ENCODE data around the gene TBC1D4. TPM values are rescaled to one million over a fixed set of nuclear protein-coding genes. Genes with fewer than 3 reads are reported as not detected.

TBC1D4 gene
- polyA plus RNA-seq, 1 of the 3 experiments (the other 2 are of a cell fraction) = 8.8 TPM

DNA sequence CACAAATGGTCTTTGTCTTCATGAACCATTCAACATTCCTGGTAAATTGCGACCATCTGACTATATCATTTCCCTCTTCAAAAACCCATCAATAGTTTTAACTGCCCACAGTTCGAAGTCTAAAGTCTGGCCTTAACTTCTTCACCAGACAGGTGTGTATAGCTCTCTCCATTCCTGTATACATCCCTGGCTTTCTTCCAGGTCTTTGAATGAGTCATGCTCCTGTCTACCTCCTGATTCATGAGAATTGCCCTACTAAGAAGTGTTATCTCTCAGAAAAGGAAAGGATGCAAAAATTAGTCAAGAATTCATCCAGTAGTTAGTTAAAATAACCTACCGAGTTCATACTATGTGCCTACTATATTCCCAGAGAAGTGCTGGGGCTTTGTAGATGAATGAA is 225.0 kb downstream of the TBC1D4 start:
- no peaks in the 10 kb centered on the region for H4K20me1 ChIP-seq (ENCODE audit: insufficient read depth)
- no peaks in the 10 kb centered on the region; a peak in 1 of 4 replicates for H3K4me1 ChIP-seq (ENCODE audit: control insufficient read depth in 1 of 2, insufficient read depth in 2 of 2, low read depth in 1 of 2, low read length in 1 of 2)
- ChIA-PET POLR2A (no interaction called here), CTCF (interaction anchor here (1.5 to 1.6 kb wide), 3 partner anchors 37 to 1500 kb away, joined by 6 to 13 read pairs (median 12); no protein-coding TSS in a partner anchor)
- H3K9me3 ChIP-seq = no peaks in the 10 kb centered on the region
- peaks cover 5% of the 10 kb centered on the region for H3F3A ChIP-seq (replicated peaks; ENCODE audit: insufficient read depth)
- DNase-seq = no peak
- H3K36me3 ChIP-seq (replicated peaks in 1 of 2; ENCODE audit: control insufficient read depth in 1 of 2, insufficient read depth in 2 of 2, low read length in 1 of 2) = no peaks in the 10 kb centered on the region
- 84% methylated on average over 3 of the region's 3 CpGs for WGBS (ENCODE audit: low lambda C conversion rate)
- H3K27ac ChIP-seq (ENCODE audit: low read depth in 2 of 2, low read length in 1 of 2) = no peak overlapping the region
- H2AFZ ChIP-seq (ENCODE audit: low read depth) = no peak overlapping the region
- H3K4me3 ChIP-seq (ENCODE audit: low read depth in 2 of 2, low read length in 1 of 2) = no peak overlapping the region
- TF ChIP-seq, protein P1, sequence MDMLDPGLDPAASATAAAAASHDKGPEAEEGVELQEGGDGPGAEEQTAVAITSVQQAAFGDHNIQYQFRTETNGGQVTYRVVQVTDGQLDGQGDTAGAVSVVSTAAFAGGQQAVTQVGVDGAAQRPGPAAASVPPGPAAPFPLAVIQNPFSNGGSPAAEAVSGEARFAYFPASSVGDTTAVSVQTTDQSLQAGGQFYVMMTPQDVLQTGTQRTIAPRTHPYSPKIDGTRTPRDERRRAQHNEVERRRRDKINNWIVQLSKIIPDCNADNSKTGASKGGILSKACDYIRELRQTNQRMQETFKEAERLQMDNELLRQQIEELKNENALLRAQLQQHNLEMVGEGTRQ (IDR thresholded peaks at IDR 0.05; ENCODE audit: borderline replicate concordance, low read depth, low read length) = no peak
- TF ChIP-seq NFIC (IDR thresholded peaks at IDR 0.05; ENCODE audit: borderline replicate concordance) = peak; percentile 34
- no peaks in the 10 kb centered on the region for H3K9me2 ChIP-seq
- no peaks in the 10 kb centered on the region for H3K79me2 ChIP-seq (ENCODE audit: insufficient read depth)
- no peak overlapping the region for H3K4me2 ChIP-seq
- H3K27me3 ChIP-seq (ENCODE audit: insufficient read depth) = peaks cover 5% of the 10 kb centered on the region; the same call in 1 of the 2 replicates
- no peak overlapping the region for H3K9ac ChIP-seq

DNA sequence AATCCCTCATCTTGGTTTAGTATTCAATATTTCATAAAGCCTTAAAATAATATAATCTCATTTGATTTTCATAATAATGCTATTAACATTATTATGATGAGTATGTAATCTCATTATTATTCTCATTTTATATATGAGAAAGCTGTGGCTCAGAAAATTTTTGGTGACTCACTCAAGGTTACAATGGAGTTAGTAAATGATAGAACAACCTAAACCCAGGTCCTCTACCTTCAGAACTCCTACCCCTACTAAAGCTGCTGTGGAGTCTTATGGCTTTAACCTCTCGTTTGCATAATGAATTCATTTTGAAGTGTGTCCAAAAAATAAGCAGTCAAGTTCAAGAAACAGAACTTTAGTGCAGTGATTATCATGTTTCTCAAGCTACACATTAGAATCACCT is 226.3 kb downstream of the TBC1D4 start:
- Histone ChIP-seq H3K27ac (ENCODE audit: low read depth in 2 of 2, low read length in 1 of 2) (no peak overlapping the region), H2AFZ (ENCODE audit: low read depth) (no peak overlapping the region), H3K36me3 (replicated peaks in 1 of 2; ENCODE audit: control insufficient read depth in 1 of 2, insufficient read depth in 2 of 2, low read length in 1 of 2) (no peaks in the 10 kb centered on the region), H3K9me2 (no peaks in the 10 kb centered on the region), H3K9me3 (no peaks in the 10 kb centered on the region), H4K20me1 (ENCODE audit: insufficient read depth) (no peaks in the 10 kb centered on the region), H3K4me2 (no peak overlapping the region), H3K79me2 (ENCODE audit: insufficient read depth) (no peaks in the 10 kb centered on the region), H3K4me1 (ENCODE audit: control insufficient read depth in 1 of 2, insufficient read depth in 2 of 2, low read depth in 1 of 2, low read length in 1 of 2) (peaks cover 0 to 5% of the 10 kb centered on the region in 2 experiments; a peak in 2 of 4 replicates), H3K9ac (no peak overlapping the region), H3K4me3 (ENCODE audit: low read depth in 2 of 2, low read length in 1 of 2) (no peak overlapping the region), H3K27me3 (ENCODE audit: insufficient read depth) (peaks cover 5% of the 10 kb centered on the region; the same call in 1 of the 2 replicates), H3F3A (replicated peaks; ENCODE audit: insufficient read depth) (peaks cover 10% of the 10 kb centered on the region)
- POLR2A ChIA-PET = interaction anchor here (0.6 kb wide), 1 partner anchor 1451 kb away, joined by 3 read pairs; no protein-coding TSS in a partner anchor
- TF ChIP-seq ELF1 (IDR thresholded peaks at IDR 0.05) = no peak
- TF ChIP-seq, protein P2, sequence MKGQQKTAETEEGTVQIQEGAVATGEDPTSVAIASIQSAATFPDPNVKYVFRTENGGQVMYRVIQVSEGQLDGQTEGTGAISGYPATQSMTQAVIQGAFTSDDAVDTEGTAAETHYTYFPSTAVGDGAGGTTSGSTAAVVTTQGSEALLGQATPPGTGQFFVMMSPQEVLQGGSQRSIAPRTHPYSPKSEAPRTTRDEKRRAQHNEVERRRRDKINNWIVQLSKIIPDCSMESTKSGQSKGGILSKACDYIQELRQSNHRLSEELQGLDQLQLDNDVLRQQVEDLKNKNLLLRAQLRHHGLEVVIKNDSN (IDR thresholded peaks at IDR 0.05; ENCODE audit: borderline replicate concordance, low read depth) = no peak
- TF ChIP-seq RFX5 (IDR thresholded peaks at IDR 0.05; ENCODE audit: low read length) = no peak
- no peak for TF ChIP-seq FOSL2 (IDR thresholded peaks at IDR 0.05; ENCODE audit: borderline replicate concordance, low read depth)
- TF ChIP-seq, protein P3, sequence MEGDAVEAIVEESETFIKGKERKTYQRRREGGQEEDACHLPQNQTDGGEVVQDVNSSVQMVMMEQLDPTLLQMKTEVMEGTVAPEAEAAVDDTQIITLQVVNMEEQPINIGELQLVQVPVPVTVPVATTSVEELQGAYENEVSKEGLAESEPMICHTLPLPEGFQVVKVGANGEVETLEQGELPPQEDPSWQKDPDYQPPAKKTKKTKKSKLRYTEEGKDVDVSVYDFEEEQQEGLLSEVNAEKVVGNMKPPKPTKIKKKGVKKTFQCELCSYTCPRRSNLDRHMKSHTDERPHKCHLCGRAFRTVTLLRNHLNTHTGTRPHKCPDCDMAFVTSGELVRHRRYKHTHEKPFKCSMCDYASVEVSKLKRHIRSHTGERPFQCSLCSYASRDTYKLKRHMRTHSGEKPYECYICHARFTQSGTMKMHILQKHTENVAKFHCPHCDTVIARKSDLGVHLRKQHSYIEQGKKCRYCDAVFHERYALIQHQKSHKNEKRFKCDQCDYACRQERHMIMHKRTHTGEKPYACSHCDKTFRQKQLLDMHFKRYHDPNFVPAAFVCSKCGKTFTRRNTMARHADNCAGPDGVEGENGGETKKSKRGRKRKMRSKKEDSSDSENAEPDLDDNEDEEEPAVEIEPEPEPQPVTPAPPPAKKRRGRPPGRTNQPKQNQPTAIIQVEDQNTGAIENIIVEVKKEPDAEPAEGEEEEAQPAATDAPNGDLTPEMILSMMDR (IDR thresholded peaks at IDR 0.05) = no peak
- no peak for TF ChIP-seq MEF2A (IDR thresholded peaks at IDR 0.05; ENCODE audit: borderline replicate concordance, low read depth)
- DNase-seq = no peak
- CTCF ChIA-PET = interaction anchor here (1.6 to 2.4 kb wide), 2 partner anchors 36 to 969 kb away, joined by 6 to 10 read pairs; no protein-coding TSS in a partner anchor
- WGBS (ENCODE audit: low lambda C conversion rate) = 43% methylated on average over 1 of the region's 1 CpG

Measured in SK-N-SH (cell line).